Neural cell (in vitro differentiated cells): Measurements from ENCODE around the gene ATF7IP. TPM values are rescaled to one million over a fixed set of nuclear protein-coding genes. Genes with fewer than 3 reads are reported as not detected.

Experiments used
- H2AFZ ChIP-seq: fragments of 200-600, 300-800 bp; sonication (generic), shearing (Covaris generic); 2 replicates; pipeline ENCODE4 v1.6.0; 2014; ENCODE audit warnings: low read depth, mild to moderate bottlenecking, antibody characterized with exemption, low read length, moderate library complexity
- H3F3A ChIP-seq: fragments of 200-600 bp; shearing (Covaris generic); 2 replicates; pipeline ENCODE4 v1.6.1; 2016; ENCODE audit warnings: mild to moderate bottlenecking, moderate library complexity, mixed read lengths, antibody characterized with exemption, low read length; ENCODE audit not compliant: insufficient read depth, poor library complexity, severe bottlenecking
- H3K27ac ChIP-seq: fragments of 200-600, 300-800 bp; sonication (generic), shearing (Covaris generic); 2 replicates; pipeline ENCODE4 v1.5.1; 2014; ENCODE audit warnings: mild to moderate bottlenecking, low read length, moderate library complexity
- H3K27me3 ChIP-seq: fragments of 300-800, 200-600 bp; sonication (generic), shearing (Covaris generic); 2 replicates; pipeline ENCODE4 v1.6.0; 2014; ENCODE audit warnings: mild to moderate bottlenecking, low read depth, low read length, moderate library complexity; ENCODE audit not compliant: insufficient read depth
- H3K36me3 ChIP-seq: fragments of 300-800, 200-600 bp; sonication (generic), shearing (Covaris generic); 2 replicates; pipeline ENCODE4 v1.5.1; 2014; ENCODE audit warnings: mild to moderate bottlenecking, antibody characterized with exemption, low read length, moderate library complexity; ENCODE audit not compliant: insufficient read depth
- H3K4me2 ChIP-seq: fragments of 300-800, 200-600 bp; sonication (generic), shearing (Covaris generic); 2 replicates; pipeline ENCODE4 v1.6.0; 2014; ENCODE audit warnings: mild to moderate bottlenecking, low read length
- H3K4me3 ChIP-seq: fragments of 300-800, 200-600 bp; sonication (generic), shearing (Covaris generic); 2 replicates; pipeline ENCODE4 v1.5.1; 2014; ENCODE audit warnings: mild to moderate bottlenecking, low read length, moderate library complexity
- H3K79me2 ChIP-seq: fragments of 200-600 bp; shearing (Covaris generic); replicated peaks from 2 replicates; pipeline ENCODE4 v1.6.0; 2014; ENCODE audit warnings: mild to moderate bottlenecking, low read length, moderate library complexity; ENCODE audit not compliant: insufficient read depth
- H3K9ac ChIP-seq: fragments of 300-800, 200-600 bp; sonication (generic), shearing (Covaris generic); 2 replicates; pipeline ENCODE4 v1.6.1; 2016; ENCODE audit warnings: mild to moderate bottlenecking, low read length, mixed read lengths
- H3K9me2 ChIP-seq: fragments of 200-600 bp; shearing (Covaris generic); 2 replicates; pipeline ENCODE4 v1.6.1; 2016; ENCODE audit warnings: mild to moderate bottlenecking, low read length, mixed read lengths; ENCODE audit not compliant: insufficient read depth
- H3K9me3 ChIP-seq: fragments of 200-600, 300-800 bp; sonication (generic), shearing (Covaris generic); 2 replicates; pipeline ENCODE4 v1.6.1; 2016; ENCODE audit warnings: mild to moderate bottlenecking, mixed run types, low read length, moderate library complexity, mixed read lengths
- H4K20me1 ChIP-seq: fragments of 200-600 bp; shearing (Covaris generic); 2 replicates; pipeline ENCODE4 v1.6.1; 2016; ENCODE audit warnings: mild to moderate bottlenecking, mixed run types; ENCODE audit not compliant: insufficient read depth
- CTCF ChIP-seq: fragments of 450-650 bp; IDR thresholded peaks from 2 replicates; pipeline ENCODE4 v1.5.1; 2014; ENCODE audit warnings: antibody characterized with exemption, mild to moderate bottlenecking, moderate library complexity; ENCODE audit not compliant: poor library complexity, severe bottlenecking
- EP300 ChIP-seq: fragments of 450-650 bp; conservative IDR thresholded peaks from 2 replicates; pipeline ENCODE4 v1.6.1; 2014; ENCODE audit warnings: antibody characterized with exemption, mild to moderate bottlenecking, moderate library complexity; ENCODE audit not compliant: poor library complexity, severe bottlenecking
- EZH2 ChIP-seq: fragments of 200-600, 300-800 bp; shearing (Covaris generic), sonication (generic); IDR thresholded peaks from 2 replicates; pipeline ENCODE4 v1.6.1; 2014; ENCODE audit warnings: antibody characterized with exemption, low read length, borderline replicate concordance, mild to moderate bottlenecking; ENCODE audit not compliant: insufficient read depth, poor library complexity, severe bottlenecking
- MXI1 ChIP-seq: fragments of 450-650 bp; conservative IDR thresholded peaks from 2 replicates; pipeline ENCODE4 v1.6.1; 2014; ENCODE audit warnings: antibody characterized with exemption, mild to moderate bottlenecking; ENCODE audit not compliant: poor library complexity, severe bottlenecking
- POLR2AphosphoS5 ChIP-seq: IDR thresholded peaks from 2 replicates; pipeline ENCODE4 v1.6.1; 2012
- RAD21 ChIP-seq: fragments of 450-650 bp; conservative IDR thresholded peaks from 2 replicates; pipeline ENCODE4 v1.6.1; 2014; ENCODE audit warnings: antibody characterized with exemption, mild to moderate bottlenecking, moderate library complexity
- REST ChIP-seq: IDR thresholded peaks from 2 replicates; pipeline ENCODE4 v1.6.1; 2012; ENCODE audit warnings: borderline replicate concordance
- SMC3 ChIP-seq: fragments of 450-650 bp; conservative IDR thresholded peaks from 2 replicates; pipeline ENCODE4 v1.6.1; 2014; ENCODE audit warnings: antibody characterized with exemption, mild to moderate bottlenecking, moderate library complexity; ENCODE audit not compliant: poor library complexity
- TAF1 ChIP-seq: IDR thresholded peaks from 2 replicates; pipeline ENCODE4 v1.6.1; 2012; ENCODE audit warnings: low read depth
- polyA plus RNA-seq: library from polyadenylated mRNA; depleted of rRNA; stranded (reverse); fragments of >200 nt; gene quantifications from 2 replicates; pipeline ENCODE4 v1.2.3, GENCODE V29; 2014

The ATF7IP gene
- polyA plus RNA-seq, 1 donor from 2014 or later: 34.8 TPM

GRCh38 chr12:14431975-14432374, 66.5 kb downstream of the ATF7IP start:
- Histone ChIP-seq H3K9me3 (peaks cover 3% of the 10 kb centered on the region), H3F3A (no peaks in the 10 kb centered on the region), H3K36me3 (peaks cover 4% of the 10 kb centered on the region), H3K27ac (no peak overlapping the region), H3K27me3 (no peaks in the 10 kb centered on the region), H2AFZ (no peak overlapping the region), H3K79me2 (peaks cover 93% of the 10 kb centered on the region), H3K9ac (no peak overlapping the region), H3K9me2 (no peaks in the 10 kb centered on the region), H3K4me3 (no peak overlapping the region), H4K20me1 (no peaks in the 10 kb centered on the region), H3K4me2 (no peak overlapping the region)
- TF ChIP-seq CTCF (no peak), EZH2 (no peak), POLR2AphosphoS5 (no peak), REST (no peak), SMC3 (no peak), TAF1 (no peak), MXI1 (no peak), RAD21 (no peak), EP300 (no peak)

- no peak overlapping the region for H3K9ac ChIP-seq
- no peaks in the 10 kb centered on the region for H3K27me3 ChIP-seq
- peaks cover 70% of the 10 kb centered on the region for H3K79me2 ChIP-seq
- H3K36me3 ChIP-seq: peaks cover 12% of the 10 kb centered on the region
- no peak overlapping the region for H3K4me2 ChIP-seq
- no peaks in the 10 kb centered on the region for H3F3A ChIP-seq
- TF ChIP-seq SMC3 (no peak), TAF1 (no peak), EP300 (no peak)
- H3K9me2 ChIP-seq: no peaks in the 10 kb centered on the region
- H3K27ac ChIP-seq: no peak overlapping the region
- H4K20me1 ChIP-seq: no peaks in the 10 kb centered on the region
- H3K4me3 ChIP-seq: no peak overlapping the region
- peaks cover 3% of the 10 kb centered on the region for H3K9me3 ChIP-seq
- H2AFZ ChIP-seq: no peak overlapping the region
Measured at GRCh38 chr12:14435627-14436026, 70.1 kb downstream of the ATF7IP start.
